ENCODE results near the gene KASH5.

DNA sequence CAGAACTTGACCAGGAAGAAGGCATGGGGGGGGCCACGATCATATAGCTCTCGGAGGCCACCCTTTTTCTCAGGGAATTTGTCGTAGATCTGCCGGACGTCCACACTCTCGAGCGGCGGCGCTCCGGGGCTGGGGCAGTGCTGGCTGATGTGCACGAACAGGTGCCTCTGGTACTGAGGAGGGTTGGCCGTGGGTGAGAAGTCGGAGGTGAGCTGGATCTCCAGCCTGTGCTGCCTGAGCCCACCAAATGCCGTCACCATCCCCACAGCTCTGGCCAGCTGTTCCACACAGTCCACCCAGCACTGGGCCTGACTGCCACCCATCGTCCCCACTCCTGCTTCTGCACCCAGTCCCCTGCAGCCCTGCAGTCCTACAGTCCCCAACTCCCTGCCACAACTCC lies 40.9 kb upstream of the KASH5 start:
- TF ChIP-seq, protein P1, sequence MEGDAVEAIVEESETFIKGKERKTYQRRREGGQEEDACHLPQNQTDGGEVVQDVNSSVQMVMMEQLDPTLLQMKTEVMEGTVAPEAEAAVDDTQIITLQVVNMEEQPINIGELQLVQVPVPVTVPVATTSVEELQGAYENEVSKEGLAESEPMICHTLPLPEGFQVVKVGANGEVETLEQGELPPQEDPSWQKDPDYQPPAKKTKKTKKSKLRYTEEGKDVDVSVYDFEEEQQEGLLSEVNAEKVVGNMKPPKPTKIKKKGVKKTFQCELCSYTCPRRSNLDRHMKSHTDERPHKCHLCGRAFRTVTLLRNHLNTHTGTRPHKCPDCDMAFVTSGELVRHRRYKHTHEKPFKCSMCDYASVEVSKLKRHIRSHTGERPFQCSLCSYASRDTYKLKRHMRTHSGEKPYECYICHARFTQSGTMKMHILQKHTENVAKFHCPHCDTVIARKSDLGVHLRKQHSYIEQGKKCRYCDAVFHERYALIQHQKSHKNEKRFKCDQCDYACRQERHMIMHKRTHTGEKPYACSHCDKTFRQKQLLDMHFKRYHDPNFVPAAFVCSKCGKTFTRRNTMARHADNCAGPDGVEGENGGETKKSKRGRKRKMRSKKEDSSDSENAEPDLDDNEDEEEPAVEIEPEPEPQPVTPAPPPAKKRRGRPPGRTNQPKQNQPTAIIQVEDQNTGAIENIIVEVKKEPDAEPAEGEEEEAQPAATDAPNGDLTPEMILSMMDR (IDR thresholded peaks at IDR 0.05; ENCODE audit: insufficient read depth, low read length), result no peak
- TF ChIP-seq, protein P2, sequence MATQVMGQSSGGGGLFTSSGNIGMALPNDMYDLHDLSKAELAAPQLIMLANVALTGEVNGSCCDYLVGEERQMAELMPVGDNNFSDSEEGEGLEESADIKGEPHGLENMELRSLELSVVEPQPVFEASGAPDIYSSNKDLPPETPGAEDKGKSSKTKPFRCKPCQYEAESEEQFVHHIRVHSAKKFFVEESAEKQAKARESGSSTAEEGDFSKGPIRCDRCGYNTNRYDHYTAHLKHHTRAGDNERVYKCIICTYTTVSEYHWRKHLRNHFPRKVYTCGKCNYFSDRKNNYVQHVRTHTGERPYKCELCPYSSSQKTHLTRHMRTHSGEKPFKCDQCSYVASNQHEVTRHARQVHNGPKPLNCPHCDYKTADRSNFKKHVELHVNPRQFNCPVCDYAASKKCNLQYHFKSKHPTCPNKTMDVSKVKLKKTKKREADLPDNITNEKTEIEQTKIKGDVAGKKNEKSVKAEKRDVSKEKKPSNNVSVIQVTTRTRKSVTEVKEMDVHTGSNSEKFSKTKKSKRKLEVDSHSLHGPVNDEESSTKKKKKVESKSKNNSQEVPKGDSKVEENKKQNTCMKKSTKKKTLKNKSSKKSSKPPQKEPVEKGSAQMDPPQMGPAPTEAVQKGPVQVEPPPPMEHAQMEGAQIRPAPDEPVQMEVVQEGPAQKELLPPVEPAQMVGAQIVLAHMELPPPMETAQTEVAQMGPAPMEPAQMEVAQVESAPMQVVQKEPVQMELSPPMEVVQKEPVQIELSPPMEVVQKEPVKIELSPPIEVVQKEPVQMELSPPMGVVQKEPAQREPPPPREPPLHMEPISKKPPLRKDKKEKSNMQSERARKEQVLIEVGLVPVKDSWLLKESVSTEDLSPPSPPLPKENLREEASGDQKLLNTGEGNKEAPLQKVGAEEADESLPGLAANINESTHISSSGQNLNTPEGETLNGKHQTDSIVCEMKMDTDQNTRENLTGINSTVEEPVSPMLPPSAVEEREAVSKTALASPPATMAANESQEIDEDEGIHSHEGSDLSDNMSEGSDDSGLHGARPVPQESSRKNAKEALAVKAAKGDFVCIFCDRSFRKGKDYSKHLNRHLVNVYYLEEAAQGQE (IDR thresholded peaks at IDR 0.05; ENCODE audit: insufficient replicate concordance, low read depth), result no peak
